HL-60 (cell line): Measurements from ENCODE around the gene WNT4.

Experiments used
- DNase-seq, 2 experiments: peaks; one replicate each; pipeline ENCODE4 v3.0.0-alpha.2; 2010 to 2020; ENCODE audit warnings: low read depth in 1 of 2, low spot score in 1 of 2
- H3K27ac ChIP-seq: fragments of 250-450 bp; sonication (Bioruptor Pico); replicated peaks from 2 replicates; pipeline ENCODE4 v1.5.1; 2020; ENCODE audit warnings: mild to moderate bottlenecking, moderate library complexity
- H3K27me3 ChIP-seq: fragments of 250-450 bp; sonication (Bioruptor Pico); 2 replicates; pipeline ENCODE4 v1.5.1; 2021; ENCODE audit warnings: mild to moderate bottlenecking, moderate library complexity; ENCODE audit not compliant: insufficient read depth, poor library complexity, severe bottlenecking
- H3K4me3 ChIP-seq: replicated peaks from 2 replicates; pipeline ENCODE4 v1.5.1; 2011; ENCODE audit warnings: mild to moderate bottlenecking, control low read depth, low read length; ENCODE audit not compliant: insufficient read depth
- CTCF ChIP-seq: IDR thresholded peaks from one replicate; pipeline ENCODE4 v1.5.1; 2011; ENCODE audit warnings: low read length, control low read depth, inconsistent platforms; ENCODE audit not compliant: insufficient read depth
- GABPA ChIP-seq: IDR thresholded peaks from 2 replicates; pipeline ENCODE4 v1.6.1; 2012; ENCODE audit warnings: low read depth
- POLR2AphosphoS5 ChIP-seq: IDR thresholded peaks from 2 replicates; pipeline ENCODE4 v1.6.1; 2012; ENCODE audit warnings: low read depth
- REST ChIP-seq: IDR thresholded peaks from 2 replicates; pipeline ENCODE4 v1.6.1; 2012; ENCODE audit warnings: low read depth; ENCODE audit not compliant: insufficient replicate concordance
- SPI1 ChIP-seq: IDR thresholded peaks from 2 replicates; pipeline ENCODE4 v1.6.1; 2012; ENCODE audit warnings: low read depth, mild to moderate bottlenecking, borderline replicate concordance

WNT4 gene

GRCh38 chr1:22154626-22155025 lies 11.7 kb upstream of the WNT4 start:
- no peak for DNase-seq
- Histone ChIP-seq H3K27me3 (peaks cover 5% of the 10 kb centered on the region), H3K4me3 (no peak overlapping the region), H3K27ac (no peak overlapping the region)
- TF ChIP-seq REST, result no peak
- TF ChIP-seq SPI1, result no peak
- no peak for TF ChIP-seq POLR2AphosphoS5
- TF ChIP-seq CTCF, result no peak
- no peak for TF ChIP-seq GABPA

- DNase-seq, result no peak
- TF ChIP-seq REST (no peak), CTCF (no peak), GABPA (no peak), SPI1 (no peak), POLR2AphosphoS5 (no peak)
- Histone ChIP-seq H3K27ac (no peak overlapping the region), H3K27me3 (peaks cover 6% of the 10 kb centered on the region), H3K4me3 (no peak overlapping the region)
Observed at GRCh38 chr1:22153660-22154437, 11.0 kb upstream of the WNT4 start.

- no peak for DNase-seq
- TF ChIP-seq SPI1 (no peak), GABPA (no peak), REST (no peak), POLR2AphosphoS5 (no peak), CTCF (no peak)
Observed at GRCh38 chr1:22150923-22151322, 8.0 kb upstream of the WNT4 start.

More at GRCh38 chr1:22150923-22151322, 8.0 kb upstream of the WNT4 start:
- no peak overlapping the region for H3K27ac ChIP-seq
- H3K4me3 ChIP-seq, result no peak overlapping the region
- H3K27me3 ChIP-seq, result peaks cover 20% of the 10 kb centered on the region
